Measurements from ENCODE around the gene SPC24. TPM values are rescaled to one million over a fixed set of nuclear protein-coding genes. Genes with fewer than 3 reads are reported as not detected.

The SPC24 gene
- polyA plus RNA-seq, 1 experiment = 18.9 TPM

GRCh38 chr19:11195681-11196080 lies 40.1 kb upstream of the SPC24 start:
- Histone ChIP-seq H3K4me3 (ENCODE audit: low read depth, low read length) (peak overlapping the region; percentile 99), H3K27me3 (ENCODE audit: control insufficient read depth, insufficient read depth, low read length) (no peaks in the 10 kb centered on the region), H3K36me3 (ENCODE audit: control insufficient read depth, insufficient read depth, low read length) (peaks cover 27% of the 10 kb centered on the region)
- CTCF ChIA-PET = interaction anchor here (2.0 kb wide), 1 partner anchor 58 kb away, joined by 7 read pairs; no protein-coding TSS in a partner anchor
- DNase-seq (ENCODE audit: low read depth) = no peak
- TF ChIP-seq, protein P1, sequence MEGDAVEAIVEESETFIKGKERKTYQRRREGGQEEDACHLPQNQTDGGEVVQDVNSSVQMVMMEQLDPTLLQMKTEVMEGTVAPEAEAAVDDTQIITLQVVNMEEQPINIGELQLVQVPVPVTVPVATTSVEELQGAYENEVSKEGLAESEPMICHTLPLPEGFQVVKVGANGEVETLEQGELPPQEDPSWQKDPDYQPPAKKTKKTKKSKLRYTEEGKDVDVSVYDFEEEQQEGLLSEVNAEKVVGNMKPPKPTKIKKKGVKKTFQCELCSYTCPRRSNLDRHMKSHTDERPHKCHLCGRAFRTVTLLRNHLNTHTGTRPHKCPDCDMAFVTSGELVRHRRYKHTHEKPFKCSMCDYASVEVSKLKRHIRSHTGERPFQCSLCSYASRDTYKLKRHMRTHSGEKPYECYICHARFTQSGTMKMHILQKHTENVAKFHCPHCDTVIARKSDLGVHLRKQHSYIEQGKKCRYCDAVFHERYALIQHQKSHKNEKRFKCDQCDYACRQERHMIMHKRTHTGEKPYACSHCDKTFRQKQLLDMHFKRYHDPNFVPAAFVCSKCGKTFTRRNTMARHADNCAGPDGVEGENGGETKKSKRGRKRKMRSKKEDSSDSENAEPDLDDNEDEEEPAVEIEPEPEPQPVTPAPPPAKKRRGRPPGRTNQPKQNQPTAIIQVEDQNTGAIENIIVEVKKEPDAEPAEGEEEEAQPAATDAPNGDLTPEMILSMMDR (IDR thresholded peaks at IDR 0.05; ENCODE audit: insufficient read depth, low read depth, low read length) = no peak
- POLR2A ChIA-PET = no interaction called here

- TF ChIP-seq, protein P1 (IDR thresholded peaks at IDR 0.05; ENCODE audit: insufficient read depth, low read depth, low read length) = no peak
- POLR2A ChIA-PET = no interaction called here
- Histone ChIP-seq H3K4me3 (ENCODE audit: low read depth, low read length) (peak overlapping the region; percentile 99), H3K27me3 (ENCODE audit: control insufficient read depth, insufficient read depth, low read length) (no peaks in the 10 kb centered on the region), H3K36me3 (ENCODE audit: control insufficient read depth, insufficient read depth, low read length) (peaks cover 27% of the 10 kb centered on the region)
- CTCF ChIA-PET = interaction anchor here (1.0 to 2.0 kb wide), 3 partner anchors 26 to 57 kb away, joined by 3 to 7 read pairs (median 4); partner anchors contain the start of gene SPC24
- DNase-seq (ENCODE audit: low read depth) = no peak
These were observed 39.3 kb upstream of the SPC24 start for GRCh38 chr19:11194656-11195558.

DNA sequence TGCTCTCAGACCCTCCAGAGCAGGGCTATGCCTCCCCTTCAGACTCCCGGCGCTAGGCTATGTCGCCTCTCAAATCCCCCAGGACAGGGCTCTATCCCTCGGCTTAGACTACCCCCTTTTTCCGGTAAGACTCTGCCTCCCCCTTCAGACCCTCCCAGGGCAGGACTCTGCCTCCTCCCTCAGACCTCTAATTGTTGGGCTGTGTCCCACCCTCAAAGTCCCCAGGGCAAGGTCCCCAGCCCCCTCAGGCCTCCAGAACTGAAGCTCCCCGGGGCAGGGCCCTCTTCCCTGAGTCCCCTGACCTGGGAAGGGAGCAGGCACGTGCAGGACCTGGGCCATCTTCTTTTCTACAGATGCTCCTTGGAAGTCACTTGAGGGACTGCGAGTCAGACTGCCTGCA lies 38.6 kb upstream of the SPC24 start:
- no peak for DNase-seq (ENCODE audit: low read depth)
- H3K4me3 ChIP-seq (ENCODE audit: low read depth, low read length) = peak overlapping the region; percentile 99
- no peaks in the 10 kb centered on the region for H3K27me3 ChIP-seq (ENCODE audit: control insufficient read depth, insufficient read depth, low read length)
- POLR2A ChIA-PET = no interaction called here
- CTCF ChIA-PET = interaction anchor here (1.0 to 2.0 kb wide), 3 partner anchors 25 to 57 kb away, joined by 3 to 7 read pairs (median 4); partner anchors contain the start of gene SPC24
- TF ChIP-seq, protein P1 (IDR thresholded peaks at IDR 0.05; ENCODE audit: insufficient read depth, low read depth, low read length) = no peak
- peaks cover 28% of the 10 kb centered on the region for H3K36me3 ChIP-seq (ENCODE audit: control insufficient read depth, insufficient read depth, low read length)

DNA sequence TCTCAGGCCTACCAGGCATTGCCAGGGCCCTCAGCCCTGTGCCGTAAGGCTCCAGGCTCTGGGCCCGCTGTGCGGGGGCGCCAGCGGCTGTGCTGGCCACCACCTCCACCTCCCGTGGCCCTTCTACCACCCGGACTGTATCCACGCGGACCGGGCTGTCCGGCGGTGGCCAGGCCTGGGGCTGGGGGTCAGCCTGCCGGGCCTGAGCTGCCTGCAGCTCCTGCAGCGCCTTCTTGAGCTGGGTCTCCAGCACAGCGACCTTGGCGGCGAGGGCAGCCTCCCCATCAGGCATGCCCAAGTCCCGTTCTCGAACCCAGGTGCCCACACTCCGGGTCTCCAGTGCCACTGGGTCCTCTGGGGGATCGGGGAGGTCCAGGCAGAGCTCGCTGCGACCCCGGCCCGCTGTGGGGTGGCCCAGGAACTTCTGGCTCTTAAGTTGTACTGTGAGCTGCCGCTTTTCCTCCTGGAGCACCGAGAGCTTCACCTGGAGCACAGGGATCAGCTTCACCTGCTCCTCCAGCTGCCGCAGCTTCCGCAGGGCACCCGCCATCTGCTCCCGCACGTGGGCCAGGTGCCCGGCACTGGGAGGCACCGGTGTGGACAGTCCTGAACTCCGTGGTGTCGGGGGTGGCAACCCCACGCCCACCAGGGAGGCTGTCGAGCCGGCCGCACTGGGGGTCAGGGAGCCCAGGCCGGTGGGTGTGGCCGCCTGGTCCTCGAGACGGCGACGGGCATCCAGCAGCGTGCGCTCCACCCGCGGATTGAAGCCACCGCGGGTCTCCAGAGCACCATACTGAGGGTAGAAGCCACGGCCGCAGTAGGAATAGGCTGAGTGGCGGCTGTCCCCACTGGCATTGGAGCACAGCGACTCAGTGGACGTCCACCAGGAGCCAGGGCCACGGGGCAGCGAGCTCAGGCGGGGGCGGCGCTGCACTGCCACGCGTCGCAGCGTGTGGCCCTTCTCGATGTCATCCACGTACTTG lies 37.7 kb upstream of the SPC24 start:
- Histone ChIP-seq H3K4me3 (ENCODE audit: low read depth, low read length) (no peak overlapping the region), H3K27me3 (ENCODE audit: control insufficient read depth, insufficient read depth, low read length) (no peaks in the 10 kb centered on the region), H3K36me3 (ENCODE audit: control insufficient read depth, insufficient read depth, low read length) (peaks cover 31% of the 10 kb centered on the region)
- CTCF ChIA-PET = interaction anchor here (1.0 to 1.6 kb wide), 3 partner anchors 24 to 56 kb away, joined by 3 to 5 read pairs (median 4); partner anchors contain the start of gene SPC24
- POLR2A ChIA-PET = no interaction called here
- no peak for DNase-seq (ENCODE audit: low read depth)
- TF ChIP-seq, protein P1 (IDR thresholded peaks at IDR 0.05; ENCODE audit: insufficient read depth, low read depth, low read length) = no peak
